NOMO-1 treated with DMSO at 0.1 percent for 48 hours (cell line): ENCODE measurements around the gene THSD7A.
A peak's percentile ranks its signal among the peaks of the same experiment; 100 is the strongest.

Experiments used
- DNase-seq: peaks from one replicate; lab custom pipeline; 2025; ENCODE audit not compliant: unreplicated experiment; lab: John Stamatoyannopoulos, UW

The THSD7A gene

GRCh38 chr7:11642841-11643240 lies 189.2 kb downstream of the THSD7A start:
- no peak for DNase-seq

DNA sequence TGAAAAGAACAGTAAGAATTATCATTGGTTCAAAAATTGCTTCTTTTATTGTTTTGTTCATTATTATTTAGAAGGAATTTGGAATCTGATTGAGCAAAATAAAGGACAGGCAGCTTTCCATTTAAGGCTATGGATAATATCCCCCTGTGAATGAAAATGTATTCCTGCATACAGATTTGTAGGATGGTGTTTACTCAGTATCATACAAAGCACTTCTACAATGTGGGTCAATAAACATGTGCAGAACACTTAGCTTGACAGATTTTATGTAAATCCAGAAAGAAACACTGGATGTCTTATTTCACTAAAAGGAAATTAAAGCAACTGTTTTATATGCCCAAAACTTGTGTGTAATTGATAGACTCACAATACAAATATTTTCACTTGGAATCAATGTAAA lies 189.7 kb downstream of the THSD7A start:
- no peak for DNase-seq

GRCh38 chr7:11638011-11638774 lies 193.8 kb downstream of the THSD7A start:
- no peak for DNase-seq

GRCh38 chr7:11636274-11636673 lies 195.7 kb downstream of the THSD7A start:
- DNase-seq = no peak

- no peak for DNase-seq
These were observed 198.7 kb downstream of the THSD7A start for GRCh38 chr7:11633310-11633709.

GRCh38 chr7:11630355-11630754 lies 201.6 kb downstream of the THSD7A start:
- no peak for DNase-seq

- no peak for DNase-seq
These were observed 206.3 kb downstream of the THSD7A start for GRCh38 chr7:11625669-11626068.

- DNase-seq = no peak
These were observed 208.8 kb downstream of the THSD7A start for GRCh38 chr7:11623093-11623678.

DNA sequence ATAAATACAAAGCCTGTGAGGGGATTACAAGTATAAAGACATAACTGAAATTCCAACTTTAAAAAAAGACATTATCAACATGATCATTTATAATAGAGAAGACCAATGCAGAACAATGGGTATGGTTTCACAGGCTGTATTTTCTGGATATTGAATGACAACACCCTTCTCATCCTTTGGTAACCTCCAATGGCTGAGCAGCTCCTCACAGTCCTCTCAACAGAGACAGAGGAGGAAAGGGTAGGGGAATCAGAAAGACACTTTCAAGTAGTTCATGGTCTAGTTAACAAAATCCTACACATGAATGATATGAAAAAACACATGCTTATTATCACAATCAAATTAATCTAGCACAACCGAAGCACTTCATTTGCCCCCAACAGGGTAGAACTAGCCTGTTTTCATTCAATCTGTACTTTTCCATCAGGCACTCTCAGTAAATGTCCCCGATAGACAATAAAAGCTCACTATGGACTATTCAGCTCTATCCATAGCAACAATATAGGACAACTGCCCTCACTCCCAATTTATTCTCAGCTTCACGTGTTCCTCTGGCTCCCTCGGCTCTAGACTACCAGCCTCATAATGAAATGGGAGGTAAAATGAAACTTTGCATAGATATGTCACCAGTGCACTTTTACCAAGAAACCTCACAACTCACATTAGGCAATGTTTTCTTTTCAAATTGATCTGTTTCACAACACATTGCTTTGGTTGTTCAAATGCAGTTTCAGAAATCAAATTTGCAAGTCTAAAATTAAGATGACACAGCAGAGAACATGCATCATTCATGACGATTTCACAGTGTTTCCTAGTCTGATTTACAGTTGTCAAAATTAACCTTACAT lies 211.4 kb downstream of the THSD7A start:
- peak; percentile 18 for DNase-seq

DNA sequence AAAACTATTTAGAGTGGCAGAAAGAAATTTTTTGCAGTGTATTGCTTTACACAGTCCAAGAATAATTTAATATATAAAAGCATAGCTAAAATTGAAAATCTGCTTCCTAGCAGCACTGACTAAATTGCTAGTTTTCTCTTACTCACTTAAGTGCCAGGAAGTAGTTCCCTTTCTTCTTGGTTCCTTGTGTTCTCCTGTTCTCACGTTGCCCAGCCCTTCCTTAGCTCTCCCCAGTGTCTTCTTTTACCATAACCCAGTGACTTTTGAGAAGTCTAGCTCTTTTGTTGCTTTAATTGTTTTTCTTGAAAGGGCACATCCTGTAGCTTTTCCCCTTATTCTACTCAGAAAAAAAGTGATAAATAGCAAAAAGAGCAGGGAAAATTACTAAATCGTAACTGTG lies 215.5 kb downstream of the THSD7A start:
- no peak for DNase-seq

DNA sequence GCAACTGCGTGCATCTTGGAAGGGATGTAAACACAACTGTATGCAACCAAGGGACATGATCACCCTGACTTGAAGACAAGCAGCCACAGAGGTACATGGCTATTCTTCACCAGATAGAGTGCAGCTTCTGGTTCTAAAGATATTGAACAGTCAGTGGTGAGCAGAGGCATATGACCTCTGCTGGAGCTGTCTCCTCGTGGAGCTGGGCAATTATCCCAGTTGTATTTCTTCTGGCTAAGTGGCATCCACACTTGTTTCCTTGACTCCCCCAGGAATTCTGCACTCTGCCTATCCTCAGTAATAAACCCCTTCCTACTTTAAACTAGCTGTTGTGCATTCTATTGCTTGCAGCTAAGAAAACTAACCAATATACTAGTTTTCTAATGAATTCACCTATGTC lies 216.8 kb downstream of the THSD7A start:
- DNase-seq = no peak

- no peak for DNase-seq
These were observed 218.6 kb downstream of the THSD7A start for GRCh38 chr7:11613292-11613930.

GRCh38 chr7:11612737-11613136 lies 219.3 kb downstream of the THSD7A start:
- no peak for DNase-seq

- no peak for DNase-seq
These were observed 222.8 kb downstream of the THSD7A start for GRCh38 chr7:11609096-11609670.

- no peak for DNase-seq
These were observed 224.3 kb downstream of the THSD7A start for GRCh38 chr7:11607686-11608085.

DNA sequence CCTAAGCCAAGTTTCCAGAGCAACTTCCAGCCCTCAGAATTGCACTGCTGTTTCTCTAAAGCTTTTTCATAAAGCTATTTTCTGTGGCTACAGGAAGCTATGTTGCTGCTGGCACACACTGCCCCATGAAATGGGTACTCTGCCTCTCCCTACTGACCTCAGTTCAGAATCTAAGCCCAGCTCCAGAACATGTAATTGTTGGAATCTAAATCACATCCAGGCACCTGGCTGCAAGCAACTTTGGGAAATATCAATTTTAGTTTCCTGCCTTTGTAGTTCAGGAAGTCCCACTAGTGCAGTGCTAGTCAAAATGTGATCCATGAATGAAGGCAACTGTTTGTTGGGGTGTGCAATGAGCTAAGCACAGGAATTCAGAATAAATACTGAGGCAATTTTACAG lies 226.2 kb downstream of the THSD7A start:
- DNase-seq = no peak

DNA sequence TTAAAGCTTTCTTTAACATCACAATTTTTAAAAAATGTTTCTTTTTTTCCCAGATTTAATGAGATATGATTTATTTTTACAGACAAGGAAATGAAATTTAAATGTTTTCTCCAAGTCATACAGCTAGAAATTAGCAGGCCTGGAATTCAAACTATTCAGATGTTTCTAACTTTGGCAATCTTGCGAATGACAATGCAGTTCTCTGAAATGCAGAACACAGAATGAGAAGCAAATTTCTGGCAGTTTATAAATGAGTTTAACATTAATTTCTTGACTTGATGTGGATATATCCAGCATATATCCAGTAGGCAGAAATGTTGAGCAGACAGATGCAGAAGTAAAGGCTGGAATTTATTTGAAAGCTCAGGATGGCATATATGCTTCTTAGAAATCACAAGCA lies 227.5 kb downstream of the THSD7A start:
- DNase-seq = no peak

DNA sequence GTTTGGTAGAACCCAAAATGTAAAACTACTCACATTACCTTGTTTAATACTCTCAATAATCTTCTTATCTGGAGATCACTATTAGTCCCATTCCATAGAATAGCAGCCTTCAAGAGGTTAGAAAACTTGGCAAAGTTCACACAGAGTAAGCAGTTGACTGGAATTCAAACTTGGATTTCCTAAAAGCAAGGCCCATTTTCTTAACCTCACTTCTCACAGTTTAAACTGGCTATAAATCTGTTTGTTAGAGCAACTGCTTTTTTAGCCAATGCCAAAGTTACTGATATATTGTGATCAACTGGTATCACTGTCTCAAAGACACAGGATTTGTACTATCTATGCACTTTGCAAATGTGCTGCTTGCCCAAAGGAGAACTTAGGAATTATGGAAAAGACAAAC lies 230.2 kb downstream of the THSD7A start:
- no peak for DNase-seq

- no peak for DNase-seq
These were observed 238.7 kb downstream of the THSD7A start for GRCh38 chr7:11593322-11593721.

GRCh38 chr7:11592699-11593098 lies 239.3 kb downstream of the THSD7A start:
- DNase-seq = no peak

- no peak for DNase-seq
These were observed 240.1 kb downstream of the THSD7A start for GRCh38 chr7:11591943-11592342.
